H1 (cell line): ENCODE measurements around the gene LRBA. TPM values are rescaled to one million over a fixed set of nuclear protein-coding genes. Genes with fewer than 3 reads are reported as not detected.
A peak's percentile ranks its signal among the peaks of the same experiment; 100 is the strongest.

Source experiments
- ASH2L ChIP-seq: fragments of 200-600, 300-600 bp; sonication (generic); IDR thresholded peaks from one replicate; pipeline ENCODE4 v1.7.1; 2017; ENCODE audit warnings: low read length
- ATF2 ChIP-seq: IDR thresholded peaks from 2 replicates; pipeline ENCODE4 v1.6.1; 2012; ENCODE audit warnings: low read length, inconsistent platforms
- BACH1 ChIP-seq: IDR thresholded peaks from 2 replicates; pipeline ENCODE4 v1.6.1; 2012; ENCODE audit warnings: low read length, improper control_type of control experiment
- BCL11A ChIP-seq, 2 experiments: IDR thresholded peaks; one replicate each; pipeline ENCODE4 v1.6.1; 2011; ENCODE audit warnings: low read depth in 2 of 2, low read length in 2 of 2, mild to moderate bottlenecking in 2 of 2
- CEBPB ChIP-seq: IDR thresholded peaks from 2 replicates; pipeline ENCODE4 v1.6.1; 2012; ENCODE audit warnings: low read depth, low read length
- EGR1 ChIP-seq: IDR thresholded peaks from 2 replicates; pipeline ENCODE4 v1.6.1; 2011; ENCODE audit warnings: low read depth, low read length, borderline replicate concordance
- EP300 ChIP-seq, 2 experiments: IDR thresholded peaks; 1 replicate in 1 of 2; 2 replicates in 1 of 2; pipeline ENCODE4 v1.6.1; 2011 to 2012; ENCODE audit warnings: low read depth in 2 of 2, low read length in 2 of 2, mild to moderate bottlenecking in 2 of 2, borderline replicate concordance in 1 of 2, inconsistent platforms in 1 of 2, moderate library complexity in 1 of 2
- GABPA ChIP-seq: IDR thresholded peaks from 2 replicates; pipeline ENCODE4 v1.6.1; 2011; ENCODE audit warnings: mild to moderate bottlenecking, low read length, moderate library complexity, borderline replicate concordance; ENCODE audit not compliant: insufficient read depth
- NRF1 ChIP-seq: IDR thresholded peaks from 2 replicates; pipeline ENCODE4 v1.6.1; 2011; ENCODE audit warnings: mild to moderate bottlenecking, low read depth, low read length, improper control_type of control experiment
- RBBP5 ChIP-seq: IDR thresholded peaks from 2 replicates; pipeline ENCODE4 v1.7.1; 2012; ENCODE audit warnings: low read depth, mild to moderate bottlenecking, inconsistent platforms, low read length, moderate library complexity, borderline replicate concordance
- SIX5 ChIP-seq: IDR thresholded peaks from 2 replicates; pipeline ENCODE4 v1.6.1; 2011; ENCODE audit warnings: mild to moderate bottlenecking, low read depth, low read length
- TAF1 ChIP-seq: IDR thresholded peaks from 2 replicates; pipeline ENCODE4 v1.6.1; 2011; ENCODE audit warnings: mild to moderate bottlenecking, low read depth, low read length
- TAF7 ChIP-seq: optimal IDR thresholded peaks from 2 replicates; pipeline ENCODE3; 2011; ENCODE audit warnings: low read depth, mild to moderate bottlenecking, inconsistent platforms, low read length, moderate library complexity, borderline replicate concordance
- TEAD4 ChIP-seq: IDR thresholded peaks from 2 replicates; pipeline ENCODE4 v1.6.1; 2012; ENCODE audit warnings: low read depth, low read length, inconsistent platforms, mixed read lengths
- polyA plus RNA-seq, 7 experiments: library from polyadenylated mRNA; depleted of rRNA in 3 of 7; stranded (reverse) in 5 of 7; unstranded in 2 of 7; fragments of >200 nt in 5 of 7; fragments of 200-250 nt in 2 of 7; gene quantifications; 1 replicate in 5 of 7; 2 replicates in 1 of 7; 4 replicates in 1 of 7; pipeline versions ENCODE4 v1.2.1 to v1.2.3, GENCODE V29; 2011 to 2013; ENCODE audit warnings: missing spikeins in 2 of 7, mixed read lengths in 2 of 7
- total RNA-seq: library from RNA; stranded (reverse); fragmentation: NEBNext Ultra II Directional; extraction: Animal tissue kit (Norgen Biotek cat#: 25700); gene quantifications from 2 replicates; pipeline ENCODE4 v1.2.1, GENCODE V29; 2021
- TF ChIP-seq, protein P1 (sequence below): IDR thresholded peaks from 2 replicates; pipeline ENCODE4 v1.6.1; 2011; ENCODE audit warnings: low read length, improper control_type of control experiment
- TF ChIP-seq, protein P2 (sequence below): IDR thresholded peaks from 2 replicates; pipeline ENCODE4 v1.6.1; 2011; ENCODE audit warnings: low read depth, mild to moderate bottlenecking, low read length; ENCODE audit not compliant: insufficient read depth

The LRBA gene
- total and polyA plus RNA-seq, 2 of the 8 experiments (the other 6 are each of a cell fraction or from before 2014, with no cell fraction given): 54.6 to 83.2 TPM

- TF ChIP-seq, protein P1, sequence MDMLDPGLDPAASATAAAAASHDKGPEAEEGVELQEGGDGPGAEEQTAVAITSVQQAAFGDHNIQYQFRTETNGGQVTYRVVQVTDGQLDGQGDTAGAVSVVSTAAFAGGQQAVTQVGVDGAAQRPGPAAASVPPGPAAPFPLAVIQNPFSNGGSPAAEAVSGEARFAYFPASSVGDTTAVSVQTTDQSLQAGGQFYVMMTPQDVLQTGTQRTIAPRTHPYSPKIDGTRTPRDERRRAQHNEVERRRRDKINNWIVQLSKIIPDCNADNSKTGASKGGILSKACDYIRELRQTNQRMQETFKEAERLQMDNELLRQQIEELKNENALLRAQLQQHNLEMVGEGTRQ: peak; percentile 76
- TF ChIP-seq BACH1: no peak
- TF ChIP-seq TAF7: no peak
- no peak for TF ChIP-seq BCL11A (IDR thresholded peaks at IDR 0.05; ENCODE audit: low read depth in 2 of 2, low read length in 2 of 2)
- TF ChIP-seq ASH2L: peak; percentile 19
- TF ChIP-seq EGR1: no peak
- no peak for TF ChIP-seq ATF2
- TF ChIP-seq GABPA: no peak
- no peak for TF ChIP-seq SIX5
- TF ChIP-seq EP300 (IDR thresholded peaks at IDR 0.05; ENCODE audit: borderline replicate concordance in 1 of 2, low read depth in 2 of 2, low read length in 2 of 2): no peak
- no peak for TF ChIP-seq NRF1
- TF ChIP-seq TAF1: no peak
- TF ChIP-seq, protein P2, sequence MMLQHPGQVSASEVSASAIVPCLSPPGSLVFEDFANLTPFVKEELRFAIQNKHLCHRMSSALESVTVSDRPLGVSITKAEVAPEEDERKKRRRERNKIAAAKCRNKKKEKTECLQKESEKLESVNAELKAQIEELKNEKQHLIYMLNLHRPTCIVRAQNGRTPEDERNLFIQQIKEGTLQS: no peak
- TF ChIP-seq TEAD4: peak; percentile 57; the same call in 1 of the 2 replicates
- TF ChIP-seq RBBP5: no peak
- no peak for TF ChIP-seq CEBPB
- TF ChIP-seq, all 59 proteins: peak for 5
Observed at GRCh38 chr4:150938417-150938816, 76.7 kb downstream of the LRBA start (continued).
